Parathyroid adenoma (tissue), 2 donors: ENCODE results near the gene OR51A2.
"Not testable (repeated sequence)": the region's sequence is repeated elsewhere in the genome, so short reads cannot be mapped to it uniquely, and the experiment has no call there.

Experiments
- H2AFZ ChIP-seq: fragments of 300-600 bp; sonication (generic); one replicate; pipeline ENCODE4 v1.7.0; 2017; ENCODE audit warnings: antibody characterized with exemption, mild to moderate bottlenecking
- H3K27ac ChIP-seq: fragments of 300-600 bp; sonication (generic); one replicate; pipeline ENCODE4 v1.7.0; 2017
- H3K27me3 ChIP-seq: fragments of 300-600 bp; sonication (generic); one replicate; pipeline ENCODE4 v1.7.0; 2017; ENCODE audit warnings: low read length; ENCODE audit not compliant: control insufficient read depth, insufficient read depth
- H3K36me3 ChIP-seq: fragments of 300-600 bp; sonication (generic); one replicate; pipeline ENCODE4 v1.7.0; 2017; ENCODE audit warnings: low read length; ENCODE audit not compliant: control insufficient read depth, insufficient read depth
- H3K4me1 ChIP-seq: fragments of 300-600 bp; sonication (generic); one replicate; pipeline ENCODE4 v1.7.0; 2017; ENCODE audit warnings: control low read depth
- H3K4me2 ChIP-seq: fragments of 300-600 bp; sonication (generic); one replicate; pipeline ENCODE4 v1.7.0; 2017; ENCODE audit warnings: low read length
- H3K4me3 ChIP-seq: fragments of 300-600 bp; sonication (generic); one replicate; pipeline ENCODE4 v1.7.0; 2017; ENCODE audit warnings: low read depth, low read length
- H3K79me2 ChIP-seq: fragments of 300-600 bp; sonication (generic); one replicate; pipeline ENCODE4 v1.7.0; 2017; ENCODE audit warnings: control low read depth
- H3K9ac ChIP-seq: fragments of 300-600 bp; sonication (generic); one replicate; pipeline ENCODE4 v1.7.0; 2017; ENCODE audit warnings: mild to moderate bottlenecking
- H3K9me3 ChIP-seq: fragments of 300-600 bp; sonication (generic); one replicate; pipeline ENCODE4 v1.7.0; 2017; ENCODE audit warnings: low read length; ENCODE audit not compliant: control insufficient read depth
- CTCF ChIP-seq: fragments of 300-600 bp; sonication (generic); IDR thresholded peaks from one replicate; pipeline ENCODE4 v1.7.0; 2017; ENCODE audit warnings: antibody characterized with exemption, mild to moderate bottlenecking
- donor health status: primary hyperparathyroidism.

OR51A2 gene

GRCh38 chr11:4955613-4956012 lies at the start of gene OR51A2:
OR51A2 (minus strand) TSS chr11:4955713; CDS start chr11:4955713, 0 bp downstream.
- not testable (repeated sequence) for H2AFZ ChIP-seq, H3K4me2 ChIP-seq, H3K9ac ChIP-seq, H3K4me1 ChIP-seq, H3K36me3 ChIP-seq, H3K27me3 ChIP-seq, H3K79me2 ChIP-seq, H3K27ac ChIP-seq, H3K9me3 ChIP-seq, H3K4me3 ChIP-seq

GRCh38 chr11:5004424-5005274 lies 49.1 kb upstream of the OR51A2 start:
- no peak overlapping the region for H3K4me3 ChIP-seq
- no peak overlapping the region for H3K9ac ChIP-seq
- no peak overlapping the region for H3K4me2 ChIP-seq
- H2AFZ ChIP-seq = no peak overlapping the region
- no peaks in the 10 kb centered on the region for H3K4me1 ChIP-seq
- no peak overlapping the region for H3K27ac ChIP-seq
- no peaks in the 10 kb centered on the region for H3K27me3 ChIP-seq
- no peaks in the 10 kb centered on the region for H3K9me3 ChIP-seq
- no peaks in the 10 kb centered on the region for H3K79me2 ChIP-seq
- TF ChIP-seq CTCF = peak; percentile 50
- no peaks in the 10 kb centered on the region for H3K36me3 ChIP-seq

- no peaks in the 10 kb centered on the region for H3K79me2 ChIP-seq
- no peak within 1 kb of the TSS for H3K9ac ChIP-seq
- H3K27ac ChIP-seq = no peak within 1 kb of the TSS
- H3K4me3 ChIP-seq = no peak within 1 kb of the TSS
- no peaks in the 10 kb centered on the region for H3K27me3 ChIP-seq
- H3K4me1 ChIP-seq = no peaks in the 10 kb centered on the region
- H3K9me3 ChIP-seq = no peaks in the 10 kb centered on the region
- no peak for TF ChIP-seq CTCF
- no peaks in the 10 kb centered on the region for H3K36me3 ChIP-seq
- no peak within 1 kb of the TSS for H3K4me2 ChIP-seq
- no peak within 1 kb of the TSS for H2AFZ ChIP-seq
Observed at GRCh38 chr11:4994551-4994950, 39.0 kb upstream of the OR51A2 start, which contains the start of gene OR51L1. OR51L1 (plus strand) TSS chr11:4994851; CDS start chr11:4998983, 4,132 bp downstream.

GRCh38 chr11:4991060-4991459 lies 35.5 kb upstream of the OR51A2 start:
- H3K27me3 ChIP-seq = no peaks in the 10 kb centered on the region
- no peak overlapping the region for H3K4me3 ChIP-seq
- no peaks in the 10 kb centered on the region for H3K4me1 ChIP-seq
- no peaks in the 10 kb centered on the region for H3K36me3 ChIP-seq
- no peaks in the 10 kb centered on the region for H3K79me2 ChIP-seq
- no peak overlapping the region for H3K4me2 ChIP-seq
- no peaks in the 10 kb centered on the region for H3K9me3 ChIP-seq
- no peak overlapping the region for H3K9ac ChIP-seq
- TF ChIP-seq CTCF = no peak
- no peak overlapping the region for H2AFZ ChIP-seq
- H3K27ac ChIP-seq = no peak overlapping the region

- no peak overlapping the region for H3K27ac ChIP-seq
- H3K36me3 ChIP-seq = no peaks in the 10 kb centered on the region
- H3K27me3 ChIP-seq = no peaks in the 10 kb centered on the region
- no peaks in the 10 kb centered on the region for H3K4me1 ChIP-seq
- H2AFZ ChIP-seq = no peak overlapping the region
- no peaks in the 10 kb centered on the region for H3K9me3 ChIP-seq
- no peak for TF ChIP-seq CTCF
- no peak overlapping the region for H3K9ac ChIP-seq
- no peaks in the 10 kb centered on the region for H3K79me2 ChIP-seq
- no peak overlapping the region for H3K4me3 ChIP-seq
- no peak overlapping the region for H3K4me2 ChIP-seq
Observed at GRCh38 chr11:4983841-4984240, 28.3 kb upstream of the OR51A2 start.
